ENCODE data around the gene TRIM8. TPM values are rescaled to one million over a fixed set of nuclear protein-coding genes. Genes with fewer than 3 reads are reported as not detected.

Gene TRIM8
- polyA plus RNA-seq, 4 donors = 38.1 to 65.1 (median 44.7) TPM

- WGBS, 3 donors = 35 to 56% (median 44%) methylated on average over 7 of the region's 7 CpGs
- H3K36me3 ChIP-seq (ENCODE audit: control insufficient read depth in 3 of 3, insufficient read depth in 2 of 3, low read depth in 1 of 3, low read length in 3 of 3) = peaks cover 0 to 2% (median 0%) of the 10 kb centered on the region in 3 donors
- peaks cover 7 to 33% (median 7%) of the 10 kb centered on the region in 3 donors for H3K4me1 ChIP-seq (ENCODE audit: control insufficient read depth in 3 of 3, insufficient read depth in 2 of 3, low read depth in 1 of 3, low read length in 2 of 3)
- DNase-seq = peak; percentile 53 to 87
- peak overlapping the region in 1 of 3 donors; percentile 45 for H3K27ac ChIP-seq (ENCODE audit: low read depth in 1 of 3, low read length in 2 of 3)
- FAIRE-seq = no peak
- H3K27me3 ChIP-seq (ENCODE audit: control insufficient read depth in 3 of 3, insufficient read depth in 3 of 3, low read length in 3 of 3) = no peaks in the 10 kb centered on the region
- H3K9me3 ChIP-seq (ENCODE audit: control insufficient read depth in 2 of 2, insufficient read depth in 1 of 2, low read depth in 1 of 2, low read length in 1 of 2) = no peaks in the 10 kb centered on the region
- H3K4me3 ChIP-seq (ENCODE audit: low read depth in 1 of 3, low read length in 3 of 3) = no peak overlapping the region
Measured at GRCh38 chr10:102669206-102670064, 25.2 kb downstream of the TRIM8 start.

- FAIRE-seq (no peak), DNase-seq (no peak)
- WGBS, 3 donors = 91 to 93% (median 92%) methylated on average over 9 of the region's 9 CpGs
- Histone ChIP-seq H3K9me3 (ENCODE audit: control insufficient read depth in 2 of 2, insufficient read depth in 1 of 2, low read depth in 1 of 2, low read length in 1 of 2) (no peaks in the 10 kb centered on the region), H3K27me3 (ENCODE audit: control insufficient read depth in 3 of 3, insufficient read depth in 3 of 3, low read length in 3 of 3) (no peaks in the 10 kb centered on the region), H3K27ac (ENCODE audit: low read depth in 1 of 3, low read length in 2 of 3) (peak overlapping the region in 1 of 3 donors; percentile 45), H3K4me1 (ENCODE audit: control insufficient read depth in 3 of 3, insufficient read depth in 2 of 3, low read depth in 1 of 3, low read length in 2 of 3) (peaks cover 7 to 39% (median 9%) of the 10 kb centered on the region in 3 donors), H3K4me3 (ENCODE audit: low read depth in 1 of 3, low read length in 3 of 3) (no peak overlapping the region), H3K36me3 (ENCODE audit: control insufficient read depth in 3 of 3, insufficient read depth in 2 of 3, low read depth in 1 of 3, low read length in 3 of 3) (peaks cover 0 to 3% (median 0%) of the 10 kb centered on the region in 3 donors)
Measured at GRCh38 chr10:102670065-102670670, 25.9 kb downstream of the TRIM8 start.

- Histone ChIP-seq H3K27ac (ENCODE audit: low read depth in 1 of 3, low read length in 2 of 3) (no peak overlapping the region), H3K4me1 (ENCODE audit: control insufficient read depth in 3 of 3, insufficient read depth in 2 of 3, low read depth in 1 of 3, low read length in 2 of 3) (peaks cover 3 to 44% (median 9%) of the 10 kb centered on the region in 3 donors), H3K9me3 (ENCODE audit: control insufficient read depth in 2 of 2, insufficient read depth in 1 of 2, low read depth in 1 of 2, low read length in 1 of 2) (no peaks in the 10 kb centered on the region), H3K4me3 (ENCODE audit: low read depth in 1 of 3, low read length in 3 of 3) (no peak overlapping the region), H3K27me3 (ENCODE audit: control insufficient read depth in 3 of 3, insufficient read depth in 3 of 3, low read length in 3 of 3) (no peaks in the 10 kb centered on the region), H3K36me3 (ENCODE audit: control insufficient read depth in 3 of 3, insufficient read depth in 2 of 3, low read depth in 1 of 3, low read length in 3 of 3) (peaks cover 0 to 8% (median 0%) of the 10 kb centered on the region in 3 donors)
- WGBS, 3 donors = 41 to 57% (median 47%) methylated on average over 6 of the region's 6 CpGs
- no peak for DNase-seq
- no peak for FAIRE-seq
Measured at GRCh38 chr10:102670871-102671434, 26.7 kb downstream of the TRIM8 start.

- Histone ChIP-seq H3K27ac (ENCODE audit: low read depth in 1 of 3, low read length in 2 of 3) (peak overlapping the region in 1 of 3 donors; percentile 25), H3K9me3 (ENCODE audit: control insufficient read depth in 2 of 2, insufficient read depth in 1 of 2, low read depth in 1 of 2, low read length in 1 of 2) (no peaks in the 10 kb centered on the region), H3K27me3 (ENCODE audit: control insufficient read depth in 3 of 3, insufficient read depth in 3 of 3, low read length in 3 of 3) (no peaks in the 10 kb centered on the region), H3K4me3 (ENCODE audit: low read depth in 1 of 3, low read length in 3 of 3) (no peak overlapping the region), H3K4me1 (ENCODE audit: control insufficient read depth in 3 of 3, insufficient read depth in 2 of 3, low read depth in 1 of 3, low read length in 2 of 3) (peaks cover 3 to 44% (median 9%) of the 10 kb centered on the region in 3 donors), H3K36me3 (ENCODE audit: control insufficient read depth in 3 of 3, insufficient read depth in 2 of 3, low read depth in 1 of 3, low read length in 3 of 3) (peaks cover 0 to 8% (median 0%) of the 10 kb centered on the region in 3 donors)
- FAIRE-seq = no peak
- no peak for DNase-seq
- 79 to 89% (median 87%) methylated on average over 13 of the region's 13 CpGs for WGBS, 3 donors
Measured at GRCh38 chr10:102673236-102673818, 29.0 kb downstream of the TRIM8 start.

GRCh38 chr10:102673819-102674511 lies 29.7 kb downstream of the TRIM8 start:
- FAIRE-seq (no peak), DNase-seq (peak in 1 of 2 donors; percentile 46)
- H3K4me3 ChIP-seq (ENCODE audit: low read depth in 1 of 3, low read length in 3 of 3) = peak overlapping the region in 1 of 3 donors; percentile 5
- 11 to 25% (median 19%) methylated on average over 19 of the region's 19 CpGs for WGBS, 3 donors
- peak overlapping the region in 2 of 3 donors; percentile 25 to 59 for H3K27ac ChIP-seq (ENCODE audit: low read depth in 1 of 3, low read length in 2 of 3)
- no peaks in the 10 kb centered on the region for H3K27me3 ChIP-seq (ENCODE audit: control insufficient read depth in 3 of 3, insufficient read depth in 3 of 3, low read length in 3 of 3)
- H3K9me3 ChIP-seq (ENCODE audit: control insufficient read depth in 2 of 2, insufficient read depth in 1 of 2, low read depth in 1 of 2, low read length in 1 of 2) = no peaks in the 10 kb centered on the region
- H3K4me1 ChIP-seq (ENCODE audit: control insufficient read depth in 3 of 3, insufficient read depth in 2 of 3, low read depth in 1 of 3, low read length in 2 of 3) = peaks cover 3 to 45% (median 7%) of the 10 kb centered on the region in 3 donors
- H3K36me3 ChIP-seq (ENCODE audit: control insufficient read depth in 3 of 3, insufficient read depth in 2 of 3, low read depth in 1 of 3, low read length in 3 of 3) = peaks cover 0 to 8% (median 0%) of the 10 kb centered on the region in 3 donors

GRCh38 chr10:102674566-102674965 lies 30.3 kb downstream of the TRIM8 start:
- FAIRE-seq = no peak
- H3K4me3 ChIP-seq (ENCODE audit: low read depth in 1 of 3, low read length in 3 of 3) = no peak overlapping the region
- WGBS, 3 donors = 31 to 43% (median 34%) methylated on average over 2 of the region's 2 CpGs

GRCh38 chr10:102675011-102675665 lies 30.9 kb downstream of the TRIM8 start:
- Histone ChIP-seq H3K4me1 (ENCODE audit: control insufficient read depth in 3 of 3, insufficient read depth in 2 of 3, low read depth in 1 of 3, low read length in 2 of 3) (peaks cover 0 to 42% (median 4%) of the 10 kb centered on the region in 3 donors), H3K27ac (ENCODE audit: low read depth in 1 of 3, low read length in 2 of 3) (peak overlapping the region in 2 of 3 donors; percentile 56 to 69), H3K27me3 (ENCODE audit: control insufficient read depth in 3 of 3, insufficient read depth in 3 of 3, low read length in 3 of 3) (no peaks in the 10 kb centered on the region), H3K4me3 (ENCODE audit: low read depth in 1 of 3, low read length in 3 of 3) (no peak overlapping the region), H3K9me3 (ENCODE audit: control insufficient read depth in 2 of 2, insufficient read depth in 1 of 2, low read depth in 1 of 2, low read length in 1 of 2) (no peaks in the 10 kb centered on the region), H3K36me3 (ENCODE audit: control insufficient read depth in 3 of 3, insufficient read depth in 2 of 3, low read depth in 1 of 3, low read length in 3 of 3) (peaks cover 0 to 8% (median 0%) of the 10 kb centered on the region in 3 donors)
- DNase-seq (no peak), FAIRE-seq (no peak)
- 59 to 78% (median 67%) methylated on average over 8 of the region's 8 CpGs for WGBS, 3 donors

More at GRCh38 chr10:102674566-102674965, 30.3 kb downstream of the TRIM8 start:
- Histone ChIP-seq H3K9me3 (ENCODE audit: control insufficient read depth in 2 of 2, insufficient read depth in 1 of 2, low read depth in 1 of 2, low read length in 1 of 2) (no peaks in the 10 kb centered on the region), H3K36me3 (ENCODE audit: control insufficient read depth in 3 of 3, insufficient read depth in 2 of 3, low read depth in 1 of 3, low read length in 3 of 3) (peaks cover 0 to 8% (median 0%) of the 10 kb centered on the region in 3 donors), H3K27ac (ENCODE audit: low read depth in 1 of 3, low read length in 2 of 3) (peak overlapping the region in 2 of 3 donors; percentile 25 to 59), H3K4me1 (ENCODE audit: control insufficient read depth in 3 of 3, insufficient read depth in 2 of 3, low read depth in 1 of 3, low read length in 2 of 3) (peaks cover 3 to 46% (median 4%) of the 10 kb centered on the region in 3 donors), H3K27me3 (ENCODE audit: control insufficient read depth in 3 of 3, insufficient read depth in 3 of 3, low read length in 3 of 3) (no peaks in the 10 kb centered on the region)
- no peak for DNase-seq

All from small intestine (tissue), 7 donors.